ENCODE results near the gene THAP10. TPM values are rescaled to one million over a fixed set of nuclear protein-coding genes. Genes with fewer than 3 reads are reported as not detected.
"Not testable (repeated sequence)": the region's sequence is repeated elsewhere in the genome, so short reads cannot be mapped to it uniquely, and the experiment has no call there.

THAP10 gene
- total and polyA plus RNA-seq, 9 of the 15 experiments (the other 6 are each of a cell fraction or from before 2014, with no cell fraction given) = 0.04 to 0.28 (median 0.09) TPM; not detected in 3

- no peak for TF ChIP-seq ZBTB17 (CRISPR knock-in tag; IDR thresholded peaks at IDR 0.05)
- TF ChIP-seq NCOA4 (IDR thresholded peaks at IDR 0.05; ENCODE audit: partially characterized antibody) = no peak
- no peak for TF ChIP-seq NR0B1 (IDR thresholded peaks at IDR 0.05; ENCODE audit: partially characterized antibody)
These were observed 39.6 kb upstream of the THAP10 start (continued) for GRCh38 chr15:70931821-70932220.

GRCh38 chr15:70926914-70927313 lies 34.7 kb upstream of the THAP10 start:
- H3K79me2 ChIP-seq (ENCODE audit: control insufficient read depth, insufficient read depth, low read length); intact Hi-C loops (cut with micrococcal nuclease); H3K9me1 ChIP-seq (ENCODE audit: control insufficient read depth, insufficient read depth, low read length); H3K4me1 ChIP-seq (replicated peaks in 1 of 2; ENCODE audit: control insufficient read depth in 2 of 2, insufficient read depth in 2 of 2, low read length in 2 of 2); H3K4me2 ChIP-seq (ENCODE audit: insufficient read depth, low read length); H3K27ac ChIP-seq (ENCODE audit: extremely low read depth, low read depth, low read length); H3K36me3 ChIP-seq (ENCODE audit: control insufficient read depth, insufficient read depth, low read length); H4K20me1 ChIP-seq (replicated peaks; ENCODE audit: control insufficient read depth, insufficient read depth, low read length); BruUV-seq (replicated peaks); ATAC-seq; H3K4me3 ChIP-seq; DNase-seq (ENCODE audit: extremely low read depth in 1 of 4, low spot score in 3 of 4); H3K27me3 ChIP-seq (ENCODE audit: control insufficient read depth in 2 of 2, insufficient read depth in 2 of 2, low read length in 2 of 2); CTCF ChIA-PET (ENCODE audit: low intra/inter-chr PET ratio); H2AFZ ChIP-seq (ENCODE audit: low read depth, low read length); H3K9me3 ChIP-seq (replicated peaks; ENCODE audit: control insufficient read depth, insufficient read depth, low read depth, low read length); in situ Hi-C loops (cut with MboI); H3K9ac ChIP-seq (ENCODE audit: insufficient read depth in 1 of 2, low read depth in 2 of 2, low read length in 2 of 2); FAIRE-seq; POLR2A ChIA-PET: not testable (repeated sequence)
- 0% methylated on average over 1 of the region's 1 CpG for WGBS (ENCODE audit: insufficient coverage, low coverage, missing lambda C conversion rate)

Data from K562 (cell line).